HepG2 (cell line): Measurements from ENCODE around the gene AP3M1. TPM values are rescaled to one million over a fixed set of nuclear protein-coding genes. Genes with fewer than 3 reads are reported as not detected.

Experiments
- ATAC-seq: fragments of 200-7000 bp; cut with Tn5 transposase; 3 replicates; pipeline ENCODE4 v1.9.1; 2020; ENCODE audit warnings: mild to moderate bottlenecking, moderate library complexity
- BruUV-seq: library from RNA; stranded (reverse); fragments of 400-500 nt; replicated peaks from 2 replicates; lab custom pipeline; 2021; lab: Mats Ljungman, UMichigan
- CTCF ChIA-PET: fragments of 300-600 bp; formaldehyde crosslinking; extraction: SDS; loops from one replicate; lab custom pipeline; 2021; ENCODE audit warnings: low total read pairs, inconsistent platforms, low intra/inter-chr PET ratio; lab: Yijun Ruan, JAX
- POLR2A ChIA-PET: fragments of 350-600 bp; sonication (Branson Sonifier 250); formaldehyde crosslinking; loops from one replicate; lab custom pipeline; 2020; ENCODE audit warnings: antibody characterized with exemption, inconsistent platforms; lab: Yijun Ruan, JAX
- DNase-seq: peaks from one replicate; pipeline ENCODE4 v3.0.0-alpha.2; 2015; ENCODE audit warnings: low spot score
- FAIRE-seq: peaks from 3 replicates; lab custom pipeline; 2011; peaks lifted over from hg19 to GRCh38; lab: Jason Lieb, UNC
- H2AFZ ChIP-seq: one replicate; pipeline ENCODE4 v1.6.1; 2011; ENCODE audit warnings: low read length, inconsistent platforms
- H3K27ac ChIP-seq: fragments of 300-600 bp; 3 replicates; pipeline ENCODE4 v1.8.0; 2011; ENCODE audit warnings: mixed run types, mild to moderate bottlenecking, mixed read lengths, low read length, inconsistent platforms; ENCODE audit not compliant: insufficient read depth; ENCODE audit errors: extremely low read length
- H3K27me3 ChIP-seq, 2 experiments: fragments of 200-600 bp in 1 of 2; 2 replicates in 1 of 2; 3 replicates in 1 of 2; pipeline versions ENCODE4 v1.6.0 to v1.8.0; 2011; ENCODE audit warnings: low read length in 2 of 2, mild to moderate bottlenecking in 2 of 2, moderate library complexity in 2 of 2, inconsistent platforms in 1 of 2; ENCODE audit not compliant: insufficient read depth in 2 of 2, control insufficient read depth in 1 of 2
- H3K36me3 ChIP-seq, 2 experiments: fragments of 200-600 bp in 1 of 2; replicated peaks in 1 of 2; 2 replicates in 1 of 2; 3 replicates in 1 of 2; pipeline versions ENCODE4 v1.5.1 to v1.8.0; 2011; ENCODE audit warnings: low read length in 2 of 2, inconsistent platforms in 1 of 2; ENCODE audit not compliant: insufficient read depth in 2 of 2, control insufficient read depth in 1 of 2
- H3K4me1 ChIP-seq: 2 replicates; pipeline ENCODE4 v1.5.1; 2012; ENCODE audit warnings: low read length, inconsistent platforms; ENCODE audit not compliant: insufficient read depth
- H3K4me2 ChIP-seq: 2 replicates; pipeline ENCODE4 v1.6.0; 2011; ENCODE audit warnings: low read depth, low read length, inconsistent platforms
- H3K4me3 ChIP-seq, 3 experiments: fragments of 200-600 bp in 1 of 3; sonication (generic), shearing (Covaris generic) in 1 of 3; replicated peaks in 1 of 3; 2 replicates each; pipeline ENCODE4 v1.5.1; 2011 to 2016; ENCODE audit warnings: low read length in 3 of 3, inconsistent platforms in 2 of 3, low read depth in 2 of 3, mild to moderate bottlenecking in 2 of 3, control low read depth in 1 of 3, mixed read lengths in 1 of 3; ENCODE audit not compliant: insufficient read depth in 1 of 3
- H3K79me2 ChIP-seq: one replicate; pipeline ENCODE4 v1.6.1; 2011; ENCODE audit warnings: low read length, inconsistent platforms; ENCODE audit not compliant: insufficient read depth
- H3K9ac ChIP-seq: 2 replicates; pipeline ENCODE4 v1.6.0; 2011; ENCODE audit warnings: mild to moderate bottlenecking, low read depth, low read length, inconsistent platforms; ENCODE audit not compliant: insufficient read depth
- H3K9me3 ChIP-seq: 2 replicates; pipeline ENCODE4 v1.5.1; 2012; ENCODE audit warnings: mild to moderate bottlenecking, low read length
- H4K20me1 ChIP-seq: 2 replicates; pipeline ENCODE4 v1.6.0; 2011; ENCODE audit warnings: inconsistent platforms, mild to moderate bottlenecking, low read length, moderate library complexity; ENCODE audit not compliant: insufficient read depth
- FOXP4 ChIP-seq: sonication (generic); formaldehyde crosslinking; IDR thresholded peaks from 2 replicates; pipeline ENCODE4 v1.4.0; 2020; ENCODE audit warnings: missing genetic modification reagents
- MTA1 ChIP-seq: sonication (generic); formaldehyde crosslinking; IDR thresholded peaks from 2 replicates; pipeline ENCODE4 v1.4.0; 2020; ENCODE audit warnings: missing genetic modification reagents, mild to moderate bottlenecking, borderline replicate concordance
- MZF1 ChIP-seq: sonication (generic); formaldehyde crosslinking; IDR thresholded peaks from 2 replicates; pipeline ENCODE4 v1.8.1; 2023; ENCODE audit warnings: mild to moderate bottlenecking, missing genetic modification reagents, borderline replicate concordance
- SCMH1 ChIP-seq: sonication (generic); formaldehyde crosslinking; IDR thresholded peaks from 2 replicates; pipeline ENCODE4 v1.9.0; 2021; ENCODE audit warnings: missing genetic modification reagents, mild to moderate bottlenecking, borderline replicate concordance
- ZEB1 ChIP-seq: IDR thresholded peaks from 2 replicates; pipeline ENCODE4 v1.6.1; 2012; ENCODE audit warnings: mild to moderate bottlenecking, low read depth, inconsistent platforms; ENCODE audit not compliant: insufficient replicate concordance
- ZHX1 ChIP-seq: sonication (generic); formaldehyde crosslinking; IDR thresholded peaks from 2 replicates; pipeline ENCODE4 v1.8.1; 2022; ENCODE audit warnings: low read depth, mild to moderate bottlenecking, missing genetic modification reagents
- ZNF703 ChIP-seq: sonication (generic); formaldehyde crosslinking; IDR thresholded peaks from 2 replicates; pipeline ENCODE4 v1.5.1; 2020; ENCODE audit warnings: missing genetic modification reagents, mild to moderate bottlenecking, moderate library complexity, borderline replicate concordance
- WGBS: methylation state at CpG from one replicate; pipeline ENCODE4 v1.1.6; 2017; ENCODE audit warnings: low lambda C conversion rate; 5-methylcytosine and 5-hydroxymethylcytosine counted together
- in situ Hi-C: cut with HindIII; loops from 2 replicates; pipeline ENCODE4 v1.10.0; 2017; ENCODE audit warnings: low pct_unique_long_range_greater_than_20kb; ENCODE audit not compliant: extremely low pct_ligation_motif_present
- intact Hi-C: fragments of 100-400 bp; cut with micrococcal nuclease; formaldehyde crosslinking; loops from one replicate; pipeline ENCODE4 v1.10.0; 2022; ENCODE audit not compliant: unreplicated experiment
- polyA plus RNA-seq, 8 experiments: library from polyadenylated mRNA; depleted of rRNA in 3 of 8; stranded (reverse) in 7 of 8; unstranded in 1 of 8; fragments of >200 nt; fragmentation: Illumina TruSeq in 4 of 8; extraction: Trizol in 4 of 8; gene quantifications; 2 replicates each; pipeline versions ENCODE4 v1.2.1 to v1.2.3, GENCODE V29; 2011 to 2016; ENCODE audit warnings: low read depth in 4 of 8, missing spikeins in 1 of 8, mixed read lengths in 1 of 8; ENCODE audit not compliant: insufficient read depth in 1 of 8
- total RNA-seq, 5 experiments: library from RNA; depleted of rRNA; stranded (reverse); fragments of >200 nt; fragmentation: Illumina TruSeq; extraction: Trizol; gene quantifications; 2 replicates each; pipeline ENCODE4 v1.2.3, GENCODE V29; 2016; ENCODE audit warnings: low read depth in 1 of 5
- TF ChIP-seq, protein P1 (sequence below): sonication (generic); formaldehyde crosslinking; conservative IDR thresholded peaks from 2 replicates; pipeline ENCODE4 v1.8.0; 2022; ENCODE audit warnings: missing genetic modification reagents
- TF ChIP-seq, protein P2 (sequence below): sonication (generic); formaldehyde crosslinking; IDR thresholded peaks from 2 replicates; pipeline ENCODE4 v1.4.0; 2020; ENCODE audit warnings: low read depth, mild to moderate bottlenecking, missing genetic modification reagents
- TF ChIP-seq, protein P3 (sequence below): sonication (generic); formaldehyde crosslinking; IDR thresholded peaks from 2 replicates; pipeline ENCODE4 v1.4.0; 2020; ENCODE audit warnings: mild to moderate bottlenecking, missing genetic modification reagents, borderline replicate concordance

The AP3M1 gene
- total and polyA plus RNA-seq, 2 of the 13 experiments (the other 11 are each of a cell fraction or from before 2014, with no cell fraction given): 29.0 to 31.6 TPM

GRCh38 chr10:74104480-74104879, 46.1 kb downstream of the AP3M1 start:
- DNase-seq: no peak
- no peaks in the 10 kb centered on the region for H3K27me3 ChIP-seq
- in situ Hi-C loops (no loop called here), intact Hi-C loops (no loop called here)
- H3K9ac ChIP-seq: no peak overlapping the region
- no peak overlapping the region for H3K4me2 ChIP-seq
- peaks cover 17 to 64% of the 10 kb centered on the region in 2 experiments for H3K36me3 ChIP-seq
- H3K79me2 ChIP-seq: no peaks in the 10 kb centered on the region
- ChIA-PET POLR2A (no interaction called here), CTCF (no interaction called here)
- WGBS: over 99% methylated on average over 5 of the region's 5 CpGs
- no peak for ATAC-seq
- TF ChIP-seq, protein P1, sequence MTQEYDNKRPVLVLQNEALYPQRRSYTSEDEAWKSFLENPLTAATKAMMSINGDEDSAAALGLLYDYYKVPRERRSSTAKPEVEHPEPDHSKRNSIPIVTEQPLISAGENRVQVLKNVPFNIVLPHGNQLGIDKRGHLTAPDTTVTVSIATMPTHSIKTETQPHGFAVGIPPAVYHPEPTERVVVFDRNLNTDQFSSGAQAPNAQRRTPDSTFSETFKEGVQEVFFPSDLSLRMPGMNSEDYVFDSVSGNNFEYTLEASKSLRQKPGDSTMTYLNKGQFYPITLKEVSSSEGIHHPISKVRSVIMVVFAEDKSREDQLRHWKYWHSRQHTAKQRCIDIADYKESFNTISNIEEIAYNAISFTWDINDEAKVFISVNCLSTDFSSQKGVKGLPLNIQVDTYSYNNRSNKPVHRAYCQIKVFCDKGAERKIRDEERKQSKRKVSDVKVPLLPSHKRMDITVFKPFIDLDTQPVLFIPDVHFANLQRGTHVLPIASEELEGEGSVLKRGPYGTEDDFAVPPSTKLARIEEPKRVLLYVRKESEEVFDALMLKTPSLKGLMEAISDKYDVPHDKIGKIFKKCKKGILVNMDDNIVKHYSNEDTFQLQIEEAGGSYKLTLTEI: no peak
- TF ChIP-seq FOXP4: no peak
- no peak for TF ChIP-seq MTA1 (CRISPR knock-in tag)
- TF ChIP-seq ZHX1 (CRISPR knock-in tag): no peak
- TF ChIP-seq, protein P2, sequence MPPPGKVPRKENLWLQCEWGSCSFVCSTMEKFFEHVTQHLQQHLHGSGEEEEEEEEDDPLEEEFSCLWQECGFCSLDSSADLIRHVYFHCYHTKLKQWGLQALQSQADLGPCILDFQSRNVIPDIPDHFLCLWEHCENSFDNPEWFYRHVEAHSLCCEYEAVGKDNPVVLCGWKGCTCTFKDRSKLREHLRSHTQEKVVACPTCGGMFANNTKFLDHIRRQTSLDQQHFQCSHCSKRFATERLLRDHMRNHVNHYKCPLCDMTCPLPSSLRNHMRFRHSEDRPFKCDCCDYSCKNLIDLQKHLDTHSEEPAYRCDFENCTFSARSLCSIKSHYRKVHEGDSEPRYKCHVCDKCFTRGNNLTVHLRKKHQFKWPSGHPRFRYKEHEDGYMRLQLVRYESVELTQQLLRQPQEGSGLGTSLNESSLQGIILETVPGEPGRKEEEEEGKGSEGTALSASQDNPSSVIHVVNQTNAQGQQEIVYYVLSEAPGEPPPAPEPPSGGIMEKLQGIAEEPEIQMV (CRISPR knock-in tag): no peak
- no peak for TF ChIP-seq ZNF703 (CRISPR knock-in tag)
- TF ChIP-seq SCMH1: no peak
- TF ChIP-seq, protein P3, sequence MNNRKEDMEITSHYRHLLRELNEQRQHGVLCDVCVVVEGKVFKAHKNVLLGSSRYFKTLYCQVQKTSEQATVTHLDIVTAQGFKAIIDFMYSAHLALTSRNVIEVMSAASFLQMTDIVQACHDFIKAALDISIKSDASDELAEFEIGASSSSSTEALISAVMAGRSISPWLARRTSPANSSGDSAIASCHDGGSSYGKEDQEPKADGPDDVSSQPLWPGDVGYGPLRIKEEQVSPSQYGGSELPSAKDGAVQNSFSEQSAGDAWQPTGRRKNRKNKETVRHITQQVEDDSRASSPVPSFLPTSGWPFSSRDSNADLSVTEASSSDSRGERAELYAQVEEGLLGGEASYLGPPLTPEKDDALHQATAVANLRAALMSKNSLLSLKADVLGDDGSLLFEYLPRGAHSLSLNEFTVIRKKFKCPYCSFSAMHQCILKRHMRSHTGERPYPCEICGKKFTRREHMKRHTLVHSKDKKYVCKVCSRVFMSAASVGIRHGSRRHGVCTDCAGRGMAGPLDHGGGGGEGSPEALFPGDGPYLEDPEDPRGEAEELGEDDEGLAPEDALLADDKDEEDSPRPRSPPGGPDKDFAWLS (CRISPR knock-in tag): no peak
- no peak for TF ChIP-seq ZEB1
- TF ChIP-seq MZF1 (CRISPR knock-in tag): no peak
- no peaks in the 10 kb centered on the region for H3K9me3 ChIP-seq
- no peak overlapping the region for H3K27ac ChIP-seq
- H3K4me3 ChIP-seq: no peak overlapping the region
- H4K20me1 ChIP-seq: no peaks in the 10 kb centered on the region
- no peak for FAIRE-seq
- BruUV-seq: no TSS peak
- H2AFZ ChIP-seq: no peak overlapping the region
- no peaks in the 10 kb centered on the region for H3K4me1 ChIP-seq
